H1 (cell line): ENCODE results near the gene SSNA1. TPM values are rescaled to one million over a fixed set of nuclear protein-coding genes. Genes with fewer than 3 reads are reported as not detected.
A peak's percentile ranks its signal among the peaks of the same experiment; 100 is the strongest.

Experiments used
- CTCF ChIA-PET: fragments of 300-600 bp; sonication (Branson Sonifier 250); formaldehyde crosslinking; loops from one replicate; lab custom pipeline; 2021; ENCODE audit not compliant: partially characterized antibody; lab: Charles Lee
- POLR2A ChIA-PET: fragments of 300-600 bp; sonication (Branson Sonifier 250); formaldehyde crosslinking; loops from one replicate; lab custom pipeline; 2021; ENCODE audit warnings: inconsistent platforms; ENCODE audit not compliant: partially characterized antibody; lab: Charles Lee
- DNase-seq, 2 experiments: peaks; one replicate each; pipeline versions ENCODE4 v3.0.0 to v3.0.0-alpha.2; 2010 to 2022; ENCODE audit warnings: low spot score in 2 of 2, low read depth in 1 of 2, mixed read lengths in 1 of 2
- FAIRE-seq: peaks from 2 replicates; lab custom pipeline; 2011; peaks lifted over from hg19 to GRCh38; lab: Jason Lieb, UNC
- H2AFZ ChIP-seq: 2 replicates; pipeline ENCODE4 v1.8.1; 2012; ENCODE audit warnings: low read length, inconsistent platforms
- H2AK5ac ChIP-seq: 2 replicates; pipeline ENCODE4 v1.6.1; 2013; ENCODE audit warnings: low read depth, low read length
- H2BK120ac ChIP-seq: replicated peaks from 2 replicates; pipeline ENCODE3; 2013; ENCODE audit warnings: low read depth, low read length, inconsistent platforms
- H2BK12ac ChIP-seq: 2 replicates; pipeline ENCODE4 v1.6.1; 2013; ENCODE audit warnings: low read depth, low read length
- H2BK15ac ChIP-seq: 2 replicates; pipeline ENCODE4 v1.6.1; 2013; ENCODE audit warnings: low read length
- H2BK20ac ChIP-seq: 2 replicates; pipeline ENCODE4 v1.6.1; 2013; ENCODE audit warnings: low read length
- H2BK5ac ChIP-seq: 2 replicates; pipeline ENCODE4 v1.6.1; 2013; ENCODE audit warnings: low read depth, low read length
- H3K14ac ChIP-seq: 2 replicates; pipeline ENCODE4 v1.6.1; 2013; ENCODE audit warnings: inconsistent platforms; ENCODE audit not compliant: insufficient read length
- H3K18ac ChIP-seq: 2 replicates; pipeline ENCODE4 v1.6.1; 2013; ENCODE audit warnings: low read length; ENCODE audit errors: extremely low read depth
- H3K23ac ChIP-seq: 2 replicates; pipeline ENCODE4 v1.6.1; 2013; ENCODE audit warnings: inconsistent platforms; ENCODE audit not compliant: insufficient read length
- H3K23me2 ChIP-seq: 2 replicates; pipeline ENCODE4 v1.6.1; 2013; ENCODE audit warnings: low read depth, low read length
- H3K27ac ChIP-seq: 2 replicates; pipeline ENCODE4 v1.6.1; 2011; ENCODE audit warnings: low read depth, low read length, inconsistent platforms
- H3K27me3 ChIP-seq, 4 experiments: replicated peaks in 1 of 4; 1 replicate in 1 of 4; 2 replicates in 3 of 4; pipeline versions ENCODE4 v1.6.1 to v1.8.1; 2011 to 2013; ENCODE audit warnings: low read length in 3 of 4, mild to moderate bottlenecking in 3 of 4, inconsistent platforms in 2 of 4, mixed read lengths in 2 of 4, moderate library complexity in 1 of 4; ENCODE audit not compliant: control insufficient read depth in 3 of 4, insufficient read depth in 3 of 4; ENCODE audit errors: extremely low read depth in 1 of 4
- H3K36me3 ChIP-seq, 4 experiments: 2 replicates each; pipeline versions ENCODE4 v1.6.1 to v1.8.1; 2011 to 2013; ENCODE audit warnings: mild to moderate bottlenecking in 4 of 4, low read length in 3 of 4, moderate library complexity in 2 of 4, control low read depth in 1 of 4, inconsistent platforms in 1 of 4; ENCODE audit not compliant: insufficient read depth in 4 of 4, control insufficient read depth in 2 of 4
- H3K4ac ChIP-seq: replicated peaks from 2 replicates; pipeline ENCODE3; 2013; ENCODE audit warnings: low read length, low read depth, mixed read lengths, inconsistent platforms; ENCODE audit not compliant: insufficient read length
- H3K4me1 ChIP-seq, 4 experiments: replicated peaks in 1 of 4; 1 replicate in 1 of 4; 2 replicates in 3 of 4; pipeline versions ENCODE4 v1.6.1 to v1.8.1; 2011 to 2013; ENCODE audit warnings: low read length in 3 of 4, inconsistent platforms in 2 of 4, mixed read lengths in 1 of 4; ENCODE audit not compliant: insufficient read depth in 4 of 4, control insufficient read depth in 3 of 4
- H3K4me2 ChIP-seq, 2 experiments: 2 replicates each; pipeline versions ENCODE4 v1.6.1 to v1.8.1; 2011 to 2013; ENCODE audit warnings: low read depth in 2 of 2, low read length in 2 of 2, control low read depth in 1 of 2, inconsistent platforms in 1 of 2, mild to moderate bottlenecking in 1 of 2; ENCODE audit not compliant: insufficient read depth in 1 of 2
- H3K4me3 ChIP-seq, 4 experiments: fragments of 200-600, 300-600 bp in 1 of 4; sonication (generic), shearing (Covaris generic), sonication (Bioruptor Twin) in 1 of 4; 2 replicates each; pipeline versions ENCODE4 v1.5.1 to v1.8.1; 2011 to 2016; ENCODE audit warnings: low read length in 4 of 4, low read depth in 3 of 4, control low read depth in 2 of 4, inconsistent platforms in 2 of 4, mild to moderate bottlenecking in 2 of 4, mixed read lengths in 1 of 4, moderate library complexity in 1 of 4; ENCODE audit not compliant: insufficient read depth in 2 of 4; ENCODE audit errors: extremely low read depth in 1 of 4
- H3K56ac ChIP-seq: replicated peaks from 2 replicates; pipeline ENCODE3; 2013; ENCODE audit warnings: low read depth, mild to moderate bottlenecking, mixed read lengths, low read length, inconsistent platforms; ENCODE audit not compliant: insufficient read length
- H3K79me1 ChIP-seq: 2 replicates; pipeline ENCODE4 v1.6.1; 2013; ENCODE audit warnings: low read depth, low read length, control low read depth
- H3K79me2 ChIP-seq, 2 experiments: 2 replicates each; pipeline versions ENCODE4 v1.6.1 to v1.8.1; 2012 to 2013; ENCODE audit warnings: low read length in 2 of 2, mild to moderate bottlenecking in 2 of 2, inconsistent platforms in 1 of 2; ENCODE audit not compliant: insufficient read depth in 2 of 2, control insufficient read depth in 1 of 2
- H3K9ac ChIP-seq, 4 experiments: replicated peaks in 1 of 4; 1 replicate in 1 of 4; 2 replicates in 3 of 4; pipeline versions ENCODE4 v1.6.1 to v1.8.1; 2011 to 2013; ENCODE audit warnings: low read depth in 3 of 4, low read length in 3 of 4, control low read depth in 2 of 4, mild to moderate bottlenecking in 2 of 4, moderate library complexity in 2 of 4, inconsistent platforms in 1 of 4; ENCODE audit errors: extremely low read depth in 1 of 4
- H3K9me3 ChIP-seq, 2 experiments: 2 replicates each; pipeline versions ENCODE4 v1.6.1 to v1.8.1; 2012 to 2013; ENCODE audit warnings: mild to moderate bottlenecking in 2 of 2, moderate library complexity in 2 of 2, control low read depth in 1 of 2, inconsistent platforms in 1 of 2, low read depth in 1 of 2, low read length in 1 of 2, mixed read lengths in 1 of 2; ENCODE audit not compliant: insufficient read depth in 2 of 2
- H4K20me1 ChIP-seq, 2 experiments: replicated peaks in 1 of 2; 2 replicates each; pipeline versions ENCODE3 to v1.8.1; 2011 to 2013; ENCODE audit warnings: inconsistent platforms in 2 of 2, low read length in 2 of 2, mild to moderate bottlenecking in 1 of 2; ENCODE audit not compliant: insufficient read depth in 2 of 2, control insufficient read depth in 1 of 2
- H4K5ac ChIP-seq: 2 replicates; pipeline ENCODE4 v1.6.1; 2013; ENCODE audit warnings: low read length, low read depth, mixed read lengths, inconsistent platforms; ENCODE audit not compliant: insufficient read length
- H4K8ac ChIP-seq: 2 replicates; pipeline ENCODE4 v1.8.0; 2013; ENCODE audit warnings: mild to moderate bottlenecking, moderate library complexity, low read length, inconsistent platforms; ENCODE audit not compliant: insufficient read depth; ENCODE audit errors: extremely low read depth
- H4K91ac ChIP-seq: replicated peaks from 2 replicates; pipeline ENCODE3; 2013; ENCODE audit warnings: low read length, mixed read lengths, inconsistent platforms; ENCODE audit not compliant: insufficient read length
- CBX8 ChIP-seq: fragments of 300-800, 300-1000 bp; sonication (generic); IDR thresholded peaks from 2 replicates; pipeline ENCODE4 v1.7.1; 2016; ENCODE audit warnings: low read depth, low read length, borderline replicate concordance
- TAF1 ChIP-seq: IDR thresholded peaks from 2 replicates; pipeline ENCODE4 v1.6.1; 2011; ENCODE audit warnings: mild to moderate bottlenecking, low read depth, low read length
- WGBS, 2 experiments: shearing (Covaris generic) in 1 of 2; methylation state at CpG; one replicate each; pipeline versions ENCODE4 v1.1.6 to v1.1.7; 2013 to 2015; ENCODE audit warnings: low lambda C conversion rate in 2 of 2, mixed read lengths in 2 of 2, inconsistent platforms in 1 of 2, low coverage in 1 of 2, missing lambda C conversion rate in 1 of 2; ENCODE audit not compliant: insufficient replicate concordance in 2 of 2, insufficient coverage in 1 of 2, insufficient read length in 1 of 2; ENCODE audit errors: extremely low coverage in 1 of 2, missing lambda C conversion rate in 1 of 2; 5-methylcytosine and 5-hydroxymethylcytosine counted together
- polyA plus RNA-seq, 7 experiments: library from polyadenylated mRNA; depleted of rRNA in 3 of 7; stranded (reverse) in 5 of 7; unstranded in 2 of 7; fragments of >200 nt in 5 of 7; fragments of 200-250 nt in 2 of 7; gene quantifications; 1 replicate in 5 of 7; 2 replicates in 1 of 7; 4 replicates in 1 of 7; pipeline versions ENCODE4 v1.2.1 to v1.2.3, GENCODE V29; 2011 to 2013; ENCODE audit warnings: missing spikeins in 2 of 7, mixed read lengths in 2 of 7
- total RNA-seq: library from RNA; stranded (reverse); fragmentation: NEBNext Ultra II Directional; extraction: Animal tissue kit (Norgen Biotek cat#: 25700); gene quantifications from 2 replicates; pipeline ENCODE4 v1.2.1, GENCODE V29; 2021

SSNA1 gene
- total and polyA plus RNA-seq, 2 of the 8 experiments (the other 6 are each of a cell fraction or from before 2014, with no cell fraction given), result 87.3 to 157 TPM

DNA sequence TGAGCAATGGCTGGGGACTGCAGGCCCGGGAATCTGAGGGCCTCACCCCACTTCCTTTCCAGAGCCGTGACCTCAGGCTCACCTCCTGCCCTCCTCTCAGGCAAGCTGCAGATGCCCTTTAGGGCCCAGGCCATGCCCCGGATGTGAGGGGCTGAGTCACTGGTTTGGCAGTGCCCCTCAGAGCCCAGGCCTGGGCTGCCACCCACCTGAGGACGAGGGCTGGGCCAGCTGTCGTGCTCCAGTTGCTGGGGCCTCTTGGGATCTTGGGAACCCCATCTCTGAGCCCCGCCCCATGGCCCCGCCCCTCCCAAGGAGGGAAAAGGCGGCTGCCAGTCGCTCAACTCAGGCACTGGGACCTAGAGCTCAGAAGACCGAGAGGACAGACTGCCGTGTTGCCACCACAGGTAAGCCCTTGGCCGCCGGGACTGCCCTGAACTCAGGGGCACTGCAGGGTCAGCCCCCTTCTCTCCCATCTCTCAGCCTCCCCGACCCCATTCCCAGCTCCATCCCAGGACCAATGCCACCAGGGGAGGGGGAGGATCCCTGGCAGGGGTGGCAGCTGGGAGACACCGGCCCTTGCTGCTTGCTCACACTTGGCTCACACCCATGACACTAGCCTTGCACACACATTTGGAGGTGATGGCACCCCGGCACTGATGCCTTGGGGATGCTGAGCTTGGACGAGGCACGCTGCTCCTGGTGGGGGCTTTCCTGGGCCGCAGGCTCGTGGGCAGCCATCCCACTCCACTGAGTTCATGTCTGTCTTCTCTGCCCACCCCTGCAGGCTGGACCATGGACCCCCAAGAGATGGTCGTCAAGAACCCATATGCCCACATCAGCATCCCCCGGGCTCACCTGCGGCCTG is 36.6 kb downstream of the SSNA1 start, which contains the start of gene CYSRT1:
Gene CYSRT1, plus strand, starts transcription at position 345 of the 865 bp plus-strand sequence. Its CDS starts 448 bp downstream, at position 793.
- DNase-seq (peak in 1 of 2 experiments; percentile 52), FAIRE-seq (no peak)
- ChIA-PET POLR2A (interaction anchor here (1.2 to 69.9 kb wide), 5 partner anchors 18 to 112 kb away, joined by 3 to 1462 read pairs (median 19); partner anchors contain the start of genes ANAPC2, NDOR1, NELFB and SSNA1), CTCF (interaction anchor here (0.7 to 20.2 kb wide), 13 partner anchors 12 to 437 kb away, joined by 3 to 204 read pairs (median 5); partner anchors contain the start of genes ANAPC2, SSNA1 and TUBB4B)
- Histone ChIP-seq H3K36me3 (no peaks in the 10 kb centered on the region), H4K91ac (peak within 1 kb of the TSS; percentile 91), H3K27ac (no peak within 1 kb of the TSS), H2BK12ac (peak within 1 kb of the TSS; percentile 80; the same call in 1 of the 2 replicates), H4K8ac (peak within 1 kb of the TSS; percentile 82), H3K9ac (no peak within 1 kb of the TSS; a peak in 3 of 7 replicates), H3K27me3 (no peaks in the 10 kb centered on the region; a peak in 2 of 7 replicates), H3K4me3 (peak within 1 kb of the TSS; percentile 67 to 92 (median 79)), H2AFZ (no peak within 1 kb of the TSS; the same call in 1 of the 2 replicates), H3K23me2 (peaks cover 18% of the 10 kb centered on the region; the same call in 1 of the 2 replicates), H2BK5ac (peak within 1 kb of the TSS; percentile 90; the same call in 1 of the 2 replicates), H3K79me1 (no peaks in the 10 kb centered on the region), H4K20me1 (peaks cover 0 to 1% of the 10 kb centered on the region in 2 experiments), H3K14ac (no peak within 1 kb of the TSS), H3K4me2 (peak within 1 kb of the TSS; percentile 70 to 77), H2BK120ac (no peak within 1 kb of the TSS), H3K9me3 (no peaks in the 10 kb centered on the region), H3K4ac (peak within 1 kb of the TSS; percentile 53), H3K4me1 (peaks cover 0 to 24% (median 10%) of the 10 kb centered on the region in 4 experiments; a peak in 5 of 7 replicates), H3K18ac (no peak within 1 kb of the TSS), H4K5ac (no peak within 1 kb of the TSS), H3K79me2 (no peaks in the 10 kb centered on the region), H2BK15ac (peak within 1 kb of the TSS; percentile 81; the same call in 1 of the 2 replicates), H3K56ac (no peak within 1 kb of the TSS), H2AK5ac (no peak within 1 kb of the TSS; the same call in 1 of the 2 replicates), H2BK20ac (no peak within 1 kb of the TSS), H3K23ac (no peak within 1 kb of the TSS)
- TF ChIP-seq TAF1 (0 out of 2 replicates have a peak, but pooled peaks have one; percentile 18), CBX8 (no peak)
- 76% methylated on average over 19 of the region's 23 CpGs; no CpG with 5 or more reads in 1 of the 2 experiments for WGBS, 2 experiments
